GM21526 (cell line): ENCODE data around the gene KCNB1.

Source experiments
- ATAC-seq: cut with Tn5 transposase; IDR thresholded peaks from one replicate; pipeline ENCODE4 v1.9.1; 2021; ENCODE audit warnings: moderate library complexity; ENCODE audit not compliant: unreplicated experiment, low FRiP score

The KCNB1 gene

DNA sequence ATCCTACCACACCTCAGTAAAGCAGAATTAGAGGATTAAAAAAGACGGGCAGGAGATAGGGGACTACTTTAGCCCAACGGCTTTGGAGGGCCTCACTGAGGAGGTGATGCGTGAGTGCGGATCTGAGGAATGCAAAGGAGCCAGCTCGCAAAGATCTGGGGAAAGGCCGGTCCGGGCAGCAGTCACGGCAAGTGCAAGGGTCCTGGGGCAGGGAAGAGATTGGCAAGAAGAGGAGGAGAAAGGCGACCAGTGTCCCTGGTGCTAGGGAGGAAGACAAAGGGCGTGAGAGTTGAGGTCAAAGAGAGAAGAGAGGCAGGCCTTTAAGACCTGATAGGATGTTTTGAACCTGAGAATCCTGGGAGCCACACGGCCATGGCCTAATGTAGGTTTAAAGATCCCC lies 86.8 kb downstream of the KCNB1 start:
- ATAC-seq: no peak

DNA sequence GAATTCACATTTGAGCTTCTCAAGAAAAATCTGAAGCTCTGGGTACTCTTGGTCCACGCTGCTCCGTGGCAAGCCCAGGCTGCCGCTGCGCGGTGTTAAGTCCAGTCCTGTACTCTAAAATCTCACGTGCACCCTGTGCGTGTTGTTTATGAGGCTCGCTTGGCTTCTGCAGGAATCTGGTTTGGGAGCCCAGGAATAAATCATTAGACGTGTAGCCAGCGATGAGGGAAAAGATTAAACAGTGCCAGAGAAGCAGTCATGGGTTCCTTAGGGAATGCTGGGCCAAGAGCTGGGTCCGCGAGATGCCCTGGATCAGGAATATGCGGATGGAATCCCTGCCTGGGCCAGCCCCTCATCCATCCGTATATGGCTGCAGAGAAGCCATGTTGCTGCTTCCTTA lies 87.3 kb downstream of the KCNB1 start:
- no peak for ATAC-seq

DNA sequence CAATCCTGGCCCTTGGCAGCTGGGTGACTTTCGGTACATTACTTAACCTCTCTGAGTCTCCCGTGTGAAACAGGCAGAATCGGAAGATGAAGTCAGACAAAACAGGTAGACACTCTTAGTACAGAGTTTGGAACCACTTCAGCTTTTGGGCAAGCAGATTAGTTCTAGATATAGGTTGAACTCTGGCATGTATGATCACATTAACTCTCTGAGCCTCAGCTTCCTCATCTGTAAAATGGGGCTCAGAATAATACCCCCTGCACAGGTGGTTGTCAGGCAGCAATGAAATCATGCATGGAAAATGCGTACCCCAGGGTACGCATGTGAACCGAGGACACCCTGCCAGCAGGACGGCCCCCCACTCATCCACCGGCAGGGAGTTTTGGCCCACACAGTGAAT lies 87.7 kb downstream of the KCNB1 start:
- ATAC-seq: no peak

DNA sequence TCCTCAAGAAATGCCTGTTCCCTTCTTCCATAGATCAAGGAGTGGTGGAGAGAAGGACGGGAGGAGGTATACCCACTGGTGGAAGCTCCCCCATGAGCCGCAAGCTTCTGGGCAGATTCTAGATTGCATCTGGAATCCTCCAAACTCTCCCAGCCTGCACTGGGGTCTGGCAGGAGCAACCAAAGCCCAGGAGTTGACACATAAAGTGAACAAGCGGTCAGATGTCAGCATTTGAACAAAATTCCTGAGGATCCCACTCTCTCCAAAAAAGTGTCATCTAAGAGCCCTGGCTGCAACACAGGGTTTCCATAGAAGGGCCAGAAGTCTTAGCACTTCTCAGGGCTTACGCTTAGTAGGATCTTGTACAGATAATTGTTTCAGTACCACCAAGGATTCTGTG lies 88.2 kb downstream of the KCNB1 start:
- ATAC-seq: no peak

DNA sequence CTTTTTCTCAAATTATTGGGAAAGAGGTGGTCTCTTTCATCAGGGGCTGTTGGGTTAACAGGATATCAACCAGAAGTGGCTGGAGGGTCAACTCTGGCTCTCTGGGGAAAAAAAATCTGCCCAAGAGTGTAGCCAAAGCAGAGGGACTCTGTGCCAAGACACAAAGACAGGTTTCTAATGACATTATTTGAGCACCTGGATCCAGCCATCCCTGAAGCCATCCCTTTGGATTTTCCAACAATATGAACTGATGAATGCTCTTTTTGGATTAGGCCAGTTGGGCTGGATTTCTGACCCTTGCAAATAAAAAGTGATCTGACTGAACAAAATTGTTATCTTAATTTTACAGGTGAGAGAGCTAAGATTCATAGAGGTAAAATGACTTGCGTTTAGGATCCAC lies 88.7 kb downstream of the KCNB1 start:
- ATAC-seq: no peak

DNA sequence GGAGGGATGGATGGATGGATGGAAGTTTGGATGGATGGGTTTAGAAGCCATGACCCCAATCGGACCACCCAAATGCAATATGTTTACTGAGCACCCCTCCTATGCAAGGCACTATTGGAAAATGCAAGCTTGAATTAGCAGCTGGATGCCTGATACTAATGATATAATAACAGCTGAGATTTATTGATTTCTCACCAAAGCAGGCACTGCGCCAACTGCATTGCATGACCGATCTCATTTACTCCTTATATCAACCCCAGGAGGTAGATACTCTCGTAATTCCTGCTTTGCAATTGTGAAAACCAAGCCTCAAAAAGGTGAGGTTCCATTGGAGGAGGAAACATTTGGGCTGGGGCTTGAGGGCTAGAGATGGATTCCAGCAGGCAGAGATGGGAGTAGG lies 89.7 kb downstream of the KCNB1 start:
- ATAC-seq: no peak

DNA sequence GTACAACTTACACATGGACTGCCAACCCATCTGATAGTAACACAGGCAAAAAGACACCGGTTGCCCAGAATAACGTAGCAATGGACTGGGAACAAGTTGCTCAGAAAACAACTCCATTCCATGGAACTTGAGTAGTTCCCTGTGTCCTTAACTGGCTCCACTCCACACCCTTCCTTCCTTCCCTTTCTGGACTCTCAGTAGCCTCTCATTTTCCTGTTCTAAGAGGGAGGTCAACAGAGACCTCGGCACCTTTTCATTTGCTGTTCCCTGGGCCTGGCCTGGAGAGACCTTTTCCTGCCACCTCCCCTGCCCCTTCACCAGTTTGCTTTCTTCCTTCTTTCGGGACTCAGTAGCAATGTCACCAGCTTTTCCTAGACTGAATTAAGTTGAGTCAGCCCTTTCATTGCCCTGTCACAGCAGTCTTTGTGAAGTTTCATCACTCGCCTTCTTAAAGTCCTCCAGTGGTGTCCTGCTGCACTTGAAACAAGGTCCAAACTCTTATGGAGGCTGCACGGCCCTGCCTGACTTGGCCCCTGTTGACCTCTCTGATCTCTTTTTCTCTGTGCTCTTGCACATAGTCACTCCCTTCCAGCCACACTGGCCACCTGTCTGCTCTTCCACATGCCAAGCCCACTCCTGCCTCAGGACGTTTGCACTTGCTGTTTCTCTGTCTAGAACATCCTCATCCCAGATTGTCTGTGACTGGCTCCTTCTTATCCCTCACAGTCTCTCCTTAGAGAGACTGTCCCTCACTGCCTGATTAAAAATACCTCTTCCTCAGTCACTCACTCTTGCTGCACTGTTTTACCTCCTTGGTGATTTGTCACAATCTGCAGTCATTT lies 90.8 kb downstream of the KCNB1 start:
- ATAC-seq: no peak

DNA sequence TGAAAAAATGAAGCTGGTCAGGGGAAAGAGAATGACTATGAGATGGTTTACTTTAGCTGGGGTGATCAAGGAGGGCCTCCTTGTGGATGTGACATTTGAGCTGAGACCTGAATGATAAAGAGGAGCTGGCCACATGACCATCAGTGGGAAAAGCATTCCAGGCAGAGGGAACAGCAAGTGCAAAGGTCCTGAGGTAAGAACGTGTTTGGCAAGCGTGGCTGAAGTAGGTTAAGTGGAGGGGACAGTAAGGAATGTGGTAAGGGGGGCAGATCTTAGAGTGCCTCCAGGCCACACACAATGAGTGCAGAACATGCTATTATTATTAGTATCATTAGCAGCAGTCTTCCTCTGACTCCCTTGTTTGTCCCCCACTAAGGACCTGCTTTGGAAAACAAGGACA lies 92.6 kb downstream of the KCNB1 start:
- no peak for ATAC-seq

DNA sequence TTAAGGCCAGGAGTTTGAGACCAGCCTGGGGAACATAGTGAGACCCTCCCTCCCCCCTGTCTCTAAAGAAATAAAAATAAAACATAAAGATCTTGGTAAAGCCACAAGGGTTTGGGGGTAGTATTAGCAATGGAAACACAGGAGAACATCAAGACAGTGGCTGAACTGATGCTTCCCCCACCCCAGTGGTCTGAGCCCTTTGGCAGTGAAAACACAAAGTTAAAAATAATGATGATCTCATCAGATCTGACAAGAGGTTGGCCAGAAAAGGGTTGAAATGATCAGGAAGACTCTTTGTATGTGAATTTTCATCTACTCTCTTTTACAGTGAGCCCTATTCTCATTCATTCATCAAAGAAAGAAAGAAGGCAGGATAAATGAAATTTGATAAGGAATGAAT lies 93.7 kb downstream of the KCNB1 start:
- no peak for ATAC-seq

DNA sequence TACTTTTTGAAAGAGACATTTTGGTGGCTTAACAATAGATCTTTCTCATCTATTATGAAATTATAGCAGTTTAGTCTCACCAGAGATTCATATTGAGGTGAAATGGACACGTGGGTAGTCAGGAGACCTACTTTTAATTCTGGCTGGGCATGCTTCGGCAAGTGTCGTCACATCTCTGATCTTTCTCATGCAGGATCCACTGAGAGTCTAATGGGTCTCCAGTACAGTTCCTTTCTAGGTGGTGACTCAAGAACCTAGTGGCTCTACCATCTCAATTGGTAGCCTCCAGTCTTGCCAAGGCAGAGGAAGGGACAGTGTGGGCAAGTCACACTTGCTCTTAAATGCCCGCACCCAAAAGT lies 94.9 kb downstream of the KCNB1 start:
- no peak for ATAC-seq

DNA sequence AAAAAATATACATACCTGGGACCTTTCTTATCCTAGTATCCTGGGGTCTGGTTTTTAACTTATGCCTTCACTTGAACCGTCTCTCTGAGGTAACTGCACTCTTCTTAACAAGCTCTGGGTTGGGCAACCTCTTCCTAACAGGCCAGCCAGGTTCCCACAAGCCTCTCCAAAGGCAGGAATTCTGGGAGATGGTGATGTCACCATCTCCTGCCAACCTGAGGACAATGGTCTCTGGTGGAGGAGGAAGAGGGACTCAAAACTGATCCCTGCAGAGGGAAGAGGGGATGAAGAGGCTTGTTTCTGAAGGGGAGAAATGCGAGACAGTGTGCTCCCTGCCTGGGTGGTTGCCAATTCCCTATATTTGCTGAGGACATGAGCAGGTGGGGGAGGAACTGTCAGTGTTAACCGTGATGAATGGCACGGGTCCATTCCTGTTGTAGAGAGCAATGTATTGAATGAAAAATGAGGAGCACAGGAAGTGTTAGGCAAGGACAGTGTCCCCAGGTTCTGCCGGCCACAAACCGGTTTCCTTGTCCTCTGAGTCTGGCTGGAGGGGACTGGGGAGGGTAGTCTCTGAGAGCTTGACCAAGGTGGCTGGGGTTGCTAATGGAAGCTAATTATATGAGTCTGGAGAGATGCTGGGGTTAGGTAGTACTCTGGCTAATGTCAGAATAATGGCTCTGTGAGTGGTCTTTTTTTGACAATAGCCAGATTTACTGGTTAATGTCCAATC lies 95.5 kb downstream of the KCNB1 start:
- no peak for ATAC-seq

DNA sequence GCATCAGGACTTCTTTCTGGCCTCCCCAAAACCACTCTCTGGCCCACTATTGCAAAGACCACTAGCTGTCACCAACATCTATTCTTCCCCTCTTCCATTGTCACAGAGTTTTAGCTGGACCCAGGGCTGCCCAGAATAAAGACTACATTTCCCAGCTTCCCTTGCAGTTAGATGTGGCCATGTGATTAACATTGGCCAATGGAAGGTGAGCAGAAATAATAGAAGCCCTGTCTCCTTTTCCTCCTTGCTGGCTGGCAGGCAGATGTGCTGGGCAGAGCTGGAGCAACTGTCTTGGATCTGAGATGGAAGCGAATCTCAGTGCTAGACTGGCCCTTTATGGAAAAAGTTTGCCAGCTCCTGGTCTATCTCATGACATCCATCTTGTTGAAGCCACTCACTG lies 97.0 kb downstream of the KCNB1 start:
- no peak for ATAC-seq

DNA sequence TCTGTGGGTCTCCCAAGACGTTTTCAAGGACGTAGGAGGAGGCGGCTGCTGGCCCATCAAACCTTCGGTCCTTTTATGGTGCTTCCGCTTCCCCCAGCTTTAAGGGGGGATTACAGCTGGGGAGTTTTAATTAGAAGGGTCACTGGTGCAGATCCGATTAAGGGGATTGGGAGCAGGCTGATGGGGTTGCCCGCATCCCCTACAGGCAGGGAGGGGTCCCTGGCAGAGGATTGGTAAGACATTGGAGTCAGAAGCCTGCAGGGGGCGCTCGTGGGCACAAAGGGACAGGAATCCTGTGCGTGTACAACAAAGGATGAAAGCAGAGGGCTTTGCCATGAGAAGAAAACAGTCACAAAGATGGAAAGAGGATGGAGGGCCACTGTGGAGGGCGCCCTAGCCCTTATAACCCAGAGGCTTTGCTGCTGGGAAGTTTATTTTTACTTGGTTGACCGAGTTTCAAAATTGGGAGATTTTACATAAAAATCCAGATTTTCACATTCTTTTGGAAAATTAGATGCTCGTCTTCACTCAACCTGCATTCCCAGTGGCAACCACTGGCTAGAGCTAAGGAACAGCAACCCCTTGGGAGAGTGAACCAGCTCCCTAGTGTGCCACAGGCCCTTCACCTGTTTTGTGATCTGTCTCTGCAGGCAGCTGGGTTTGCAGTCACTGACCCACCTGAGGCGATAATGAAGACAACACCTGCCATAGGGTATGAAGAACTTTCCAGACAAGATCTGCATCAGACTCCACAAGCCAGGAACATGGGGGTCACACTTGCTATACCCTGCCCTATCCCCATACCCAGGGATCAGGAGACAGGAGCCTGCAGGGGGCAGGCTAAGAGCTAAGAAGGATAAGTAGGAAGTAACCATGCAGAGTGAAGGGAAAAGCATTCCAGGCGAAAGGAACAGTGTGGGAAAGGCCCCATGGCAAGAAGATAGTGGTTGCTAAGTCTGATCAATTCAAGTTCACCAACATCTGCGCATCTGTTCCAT lies 97.7 kb downstream of the KCNB1 start:
- no peak for ATAC-seq

DNA sequence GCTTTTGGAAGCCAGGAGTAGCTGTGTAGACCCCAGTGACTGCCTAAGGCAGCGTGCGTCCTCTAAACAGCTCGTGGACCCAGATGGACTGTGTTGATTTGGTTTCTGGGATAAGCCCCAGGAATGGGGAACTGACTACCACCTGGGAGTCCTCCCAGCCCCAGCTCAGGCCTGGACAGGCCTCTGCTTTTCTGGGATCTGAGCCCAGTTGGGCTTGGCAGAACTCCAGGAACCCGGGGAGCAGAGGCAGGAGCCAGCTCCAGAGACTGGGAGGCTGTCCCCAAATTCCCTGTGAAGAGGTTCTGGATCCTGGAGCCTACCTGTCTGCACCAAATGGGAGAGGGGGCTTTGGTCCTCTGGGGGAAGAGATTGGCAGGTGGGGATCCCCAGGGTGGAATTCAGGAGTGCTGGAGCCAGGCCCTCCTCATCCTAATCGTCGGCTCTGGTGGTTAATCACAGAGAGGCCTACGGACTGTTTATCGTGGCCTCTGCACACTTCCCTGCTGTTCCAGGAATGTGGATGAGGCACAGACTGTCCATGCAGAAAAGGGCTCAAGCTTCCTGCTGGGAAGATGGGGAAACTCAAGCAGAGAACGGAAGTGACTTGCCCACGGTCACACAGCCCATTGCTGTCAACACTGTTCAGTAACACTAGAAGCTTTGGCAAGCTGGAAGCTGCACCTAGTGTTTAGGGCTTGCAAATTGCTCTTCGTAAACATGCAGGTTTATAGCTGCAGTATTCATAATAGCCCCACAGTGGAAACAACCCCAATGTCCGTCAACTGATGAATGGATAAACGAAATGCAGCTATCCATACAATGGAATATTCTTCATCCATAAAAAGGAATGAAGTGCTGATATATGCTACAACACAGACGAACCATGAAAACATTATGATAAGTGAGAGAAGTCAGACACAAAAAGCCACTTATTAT lies 100.6 kb downstream of the KCNB1 start:
- ATAC-seq: no peak

DNA sequence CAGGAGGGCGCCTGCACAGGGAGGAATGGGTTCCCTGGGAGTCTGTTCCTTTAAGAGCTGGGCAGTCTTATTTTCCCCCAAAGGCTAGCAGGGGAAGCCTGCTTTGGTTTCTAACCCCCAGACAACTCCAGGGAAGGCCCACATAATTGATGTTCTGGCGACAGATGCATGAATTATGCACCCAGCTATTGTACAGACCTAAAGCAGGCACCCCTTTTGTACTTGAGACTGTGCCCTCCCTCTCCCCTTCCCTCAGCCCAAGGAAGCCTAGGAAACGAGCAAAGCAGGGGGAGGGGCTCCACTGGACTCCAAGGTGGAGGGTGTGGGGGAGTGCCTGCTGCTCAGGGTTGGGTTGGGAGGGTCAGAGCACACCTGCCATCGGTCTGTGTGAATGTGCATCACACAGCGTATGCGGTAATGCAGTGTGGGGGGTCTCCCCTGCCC lies 102.1 kb downstream of the KCNB1 start:
- no peak for ATAC-seq

DNA sequence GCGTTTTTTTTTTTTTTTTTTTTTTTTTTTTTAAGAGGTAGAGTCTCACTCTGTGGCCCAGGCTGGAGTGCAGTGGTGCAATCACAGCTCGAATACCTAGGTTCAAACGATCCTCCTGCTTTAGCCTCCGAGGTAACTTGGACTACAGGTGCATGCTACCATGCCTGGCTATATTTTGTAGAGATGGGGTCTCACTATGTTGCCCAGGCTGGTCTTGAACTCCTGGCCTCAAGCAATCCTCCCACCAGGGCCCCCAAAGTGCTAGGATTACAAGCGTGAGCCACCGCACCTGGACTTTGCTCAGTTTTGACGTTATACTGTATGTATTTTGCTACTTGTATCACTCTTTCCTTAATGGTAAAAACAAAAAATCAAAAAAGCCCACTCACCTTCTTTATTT lies 103.1 kb downstream of the KCNB1 start:
- ATAC-seq: no peak

DNA sequence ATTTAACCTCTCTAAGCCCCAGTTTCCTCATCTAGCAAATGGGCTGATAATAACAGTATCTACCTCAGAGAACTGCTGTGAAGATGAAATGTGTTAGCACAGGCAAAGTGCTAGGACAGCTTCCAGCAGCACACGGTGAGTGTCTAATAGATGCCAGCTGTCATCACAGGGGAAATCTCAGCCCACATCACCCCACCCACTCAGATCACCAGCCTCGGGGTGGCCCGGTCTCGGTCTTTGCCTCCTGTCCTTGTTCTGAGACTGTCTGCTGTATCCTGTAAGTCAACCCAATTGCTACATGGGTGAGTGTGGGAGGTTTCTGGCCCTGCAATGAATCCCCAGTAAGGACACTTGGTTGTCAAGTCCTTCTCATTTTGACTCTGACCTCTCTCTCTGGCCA lies 105.1 kb downstream of the KCNB1 start:
- ATAC-seq: no peak

DNA sequence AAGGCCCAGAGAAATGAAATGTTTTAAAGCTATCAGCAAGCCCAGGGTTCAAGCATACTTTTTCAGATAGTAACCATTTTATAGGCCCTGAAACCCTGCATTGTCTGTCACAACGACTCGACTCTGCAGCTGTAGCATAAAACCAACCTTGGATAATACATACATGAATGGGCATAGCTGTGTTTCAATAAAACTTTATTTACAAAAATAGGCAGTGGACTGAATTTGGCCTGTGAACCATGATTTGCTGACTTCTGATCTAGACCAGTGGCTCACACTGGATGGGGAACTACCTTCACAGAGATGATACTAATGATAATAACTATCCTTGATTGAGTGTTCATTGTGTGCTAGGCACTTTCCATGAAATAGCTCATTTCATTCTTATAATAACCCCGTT lies 107.3 kb downstream of the KCNB1 start:
- no peak for ATAC-seq

DNA sequence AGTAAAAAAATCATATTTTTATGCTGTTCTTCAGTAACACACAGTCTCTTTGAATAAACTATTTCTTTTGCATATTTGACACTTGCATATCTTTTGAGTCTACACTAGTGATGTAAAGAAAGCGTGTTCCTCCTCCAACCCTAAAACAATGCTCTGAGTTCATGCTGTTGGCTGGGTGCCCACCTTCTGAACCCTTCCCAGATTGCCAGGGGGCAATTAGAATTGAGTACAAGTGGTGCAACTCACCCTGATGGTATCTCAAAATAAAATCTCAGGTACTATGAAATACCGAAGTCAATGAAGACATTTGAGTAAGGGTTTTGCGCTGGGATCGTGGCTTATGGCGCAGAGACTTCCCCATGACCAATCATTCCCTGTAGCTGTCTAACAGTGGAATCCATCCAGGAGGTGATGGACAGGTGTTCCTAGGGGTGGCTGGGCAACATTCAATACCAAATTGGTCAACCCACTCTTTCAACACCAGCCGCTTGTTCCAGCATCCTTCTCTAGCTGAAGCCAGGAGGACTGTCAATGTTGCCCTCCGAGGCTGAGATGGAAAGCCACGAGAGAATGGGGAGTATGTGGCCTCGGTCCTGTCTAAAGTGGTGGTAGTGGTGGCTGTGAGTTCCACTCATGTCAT lies 110.3 kb downstream of the KCNB1 start:
- no peak for ATAC-seq
